ENCODE results near the gene PRR5L.

GRCh38 chr11:36305047-36305446 is 9.0 kb downstream of the PRR5L start:
- TF ChIP-seq CTCF (IDR thresholded peaks at IDR 0.05; ENCODE audit: low read depth, low read length, poor library complexity, severe bottlenecking), result no peak
- no peak for TF ChIP-seq EZH2phosphoT487 (IDR thresholded peaks at IDR 0.05; ENCODE audit: borderline replicate concordance, low read length)
